Measurements from ENCODE around the gene GGA3.

GGA3 gene

DNA sequence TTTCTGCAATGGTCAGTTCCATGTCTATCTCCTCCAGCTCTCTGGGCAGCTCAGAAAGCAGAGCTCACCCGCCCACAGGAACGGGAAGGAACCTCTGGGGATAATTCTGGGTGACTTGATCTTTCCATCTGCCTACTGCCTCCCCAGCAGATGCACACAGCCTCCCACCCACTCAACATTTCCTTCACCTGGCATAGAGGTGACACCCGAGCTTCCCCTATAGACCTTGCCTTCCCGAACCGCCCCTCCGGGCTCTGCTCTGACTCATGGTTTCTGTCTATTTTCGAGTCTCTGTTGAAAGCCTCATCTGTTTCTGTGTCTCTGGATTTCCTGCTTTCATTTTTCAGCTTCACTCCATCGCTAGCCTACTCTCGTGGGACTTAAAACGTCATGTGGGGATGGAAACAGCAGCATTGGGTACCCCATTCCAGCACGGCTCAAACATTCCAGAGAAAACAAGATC lies 11.4 kb downstream of the GGA3 start:
- FAIRE-seq = no peak

DNA sequence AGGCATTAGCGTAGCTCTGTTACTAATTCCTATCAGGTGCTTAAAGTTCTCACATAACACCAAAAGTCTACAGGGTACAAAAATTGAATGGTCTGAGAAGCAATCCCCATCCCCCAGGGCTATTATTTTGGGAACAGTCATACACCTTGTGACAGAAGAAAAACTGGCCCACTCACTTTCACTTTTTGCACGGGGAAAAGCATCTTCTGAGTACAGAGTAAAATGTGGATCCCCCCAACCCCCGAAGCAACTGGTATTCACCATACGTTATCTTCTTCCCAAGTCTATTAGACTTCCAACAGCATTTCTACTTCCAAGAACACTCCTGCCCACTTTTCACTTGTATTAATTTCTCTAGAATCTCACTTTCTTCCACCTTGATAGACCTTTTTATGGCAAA lies 11.8 kb downstream of the GGA3 start:
- TF ChIP-seq, protein P1, sequence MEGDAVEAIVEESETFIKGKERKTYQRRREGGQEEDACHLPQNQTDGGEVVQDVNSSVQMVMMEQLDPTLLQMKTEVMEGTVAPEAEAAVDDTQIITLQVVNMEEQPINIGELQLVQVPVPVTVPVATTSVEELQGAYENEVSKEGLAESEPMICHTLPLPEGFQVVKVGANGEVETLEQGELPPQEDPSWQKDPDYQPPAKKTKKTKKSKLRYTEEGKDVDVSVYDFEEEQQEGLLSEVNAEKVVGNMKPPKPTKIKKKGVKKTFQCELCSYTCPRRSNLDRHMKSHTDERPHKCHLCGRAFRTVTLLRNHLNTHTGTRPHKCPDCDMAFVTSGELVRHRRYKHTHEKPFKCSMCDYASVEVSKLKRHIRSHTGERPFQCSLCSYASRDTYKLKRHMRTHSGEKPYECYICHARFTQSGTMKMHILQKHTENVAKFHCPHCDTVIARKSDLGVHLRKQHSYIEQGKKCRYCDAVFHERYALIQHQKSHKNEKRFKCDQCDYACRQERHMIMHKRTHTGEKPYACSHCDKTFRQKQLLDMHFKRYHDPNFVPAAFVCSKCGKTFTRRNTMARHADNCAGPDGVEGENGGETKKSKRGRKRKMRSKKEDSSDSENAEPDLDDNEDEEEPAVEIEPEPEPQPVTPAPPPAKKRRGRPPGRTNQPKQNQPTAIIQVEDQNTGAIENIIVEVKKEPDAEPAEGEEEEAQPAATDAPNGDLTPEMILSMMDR (IDR thresholded peaks at IDR 0.05; ENCODE audit: insufficient read depth, missing control alignments) = no peak
- DNase-seq (ENCODE audit: insufficient read length, low spot score) = no peak
- no peak for FAIRE-seq

More for the DNA sequence above, 11.4 kb downstream of the GGA3 start:
- DNase-seq (ENCODE audit: insufficient read length, low spot score) = no peak
- TF ChIP-seq, protein P1 (IDR thresholded peaks at IDR 0.05; ENCODE audit: insufficient read depth, missing control alignments) = no peak

DNA sequence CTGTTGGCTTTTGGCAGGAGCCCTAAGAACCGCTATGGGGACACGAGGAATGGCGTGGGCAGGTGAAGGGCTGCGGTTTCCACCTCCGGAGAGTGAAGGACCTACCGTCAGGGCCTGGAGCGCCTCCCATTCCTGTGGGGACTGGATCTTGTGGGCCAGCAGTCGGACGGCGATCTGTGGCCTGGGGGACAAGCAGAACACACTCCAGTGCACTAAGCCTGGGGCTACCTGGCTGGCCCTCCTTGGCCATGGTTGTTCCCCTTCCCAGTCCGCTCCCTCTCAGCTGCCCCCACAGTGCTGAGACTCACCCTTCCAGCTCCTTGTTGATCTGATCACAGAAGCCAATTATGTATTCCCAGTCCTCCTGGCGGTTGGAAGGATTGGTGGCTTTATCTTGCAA lies 15.0 kb downstream of the GGA3 start:
- TF ChIP-seq, protein P1 (IDR thresholded peaks at IDR 0.05; ENCODE audit: insufficient read depth, missing control alignments) = no peak
- FAIRE-seq = no peak
- no peak for DNase-seq (ENCODE audit: insufficient read length, low spot score)

DNA sequence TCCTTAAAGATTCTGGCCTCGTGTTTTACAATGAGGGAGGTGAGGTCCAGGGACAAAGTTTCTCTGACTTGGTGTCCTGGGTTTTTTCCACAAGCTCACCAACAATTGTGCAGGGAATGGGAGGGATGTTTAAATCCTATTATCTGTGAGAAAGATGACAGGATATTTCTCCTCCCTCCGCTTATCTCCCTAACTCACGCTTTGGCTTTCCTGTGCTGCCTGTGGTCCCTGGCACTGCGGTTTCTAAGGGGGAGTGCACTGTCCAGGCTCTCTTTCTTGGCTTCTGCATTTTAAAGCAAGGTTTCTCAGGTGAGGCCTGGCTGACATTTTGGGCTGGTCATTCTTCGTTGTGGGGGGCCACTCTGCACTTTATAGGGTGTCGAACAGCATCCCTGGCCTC lies 16.4 kb downstream of the GGA3 start:
- FAIRE-seq (no peak), DNase-seq (ENCODE audit: insufficient read length, low spot score) (no peak)
- TF ChIP-seq, protein P1 (IDR thresholded peaks at IDR 0.05; ENCODE audit: insufficient read depth, missing control alignments) = no peak

DNA sequence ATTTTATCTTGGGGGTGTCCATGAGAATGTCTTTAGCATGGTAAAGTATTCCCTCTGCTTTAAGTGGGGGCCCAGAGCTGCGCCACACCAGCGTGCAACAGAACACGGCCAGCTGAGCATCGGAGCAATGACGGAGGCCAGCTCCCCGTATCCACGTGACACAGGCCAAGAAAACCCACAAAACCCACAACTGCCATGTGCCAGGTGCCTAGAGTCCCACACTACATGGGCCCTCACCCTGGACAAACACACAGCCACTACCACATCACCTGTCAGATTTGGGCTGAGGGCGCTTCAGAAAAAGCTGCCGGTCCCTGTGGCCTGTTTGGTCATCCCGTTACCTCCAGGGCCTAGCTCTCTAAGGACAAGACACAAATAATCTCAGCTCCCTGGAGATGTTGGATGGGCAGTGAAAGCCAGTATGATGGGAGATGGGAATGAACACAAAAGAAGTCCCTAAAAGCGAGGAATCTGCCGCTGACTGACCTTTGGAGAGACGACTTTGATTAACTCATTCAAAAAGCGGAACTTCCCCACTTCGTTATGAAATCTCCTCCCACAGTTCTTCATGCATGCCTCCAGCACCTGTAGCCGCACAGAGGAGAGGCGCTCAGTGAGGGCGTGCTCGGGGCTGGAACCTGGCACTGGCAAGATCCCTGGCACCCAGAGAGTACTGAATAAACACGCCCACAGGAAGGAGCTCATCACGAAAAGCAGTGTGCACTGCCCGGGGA lies 17.1 kb downstream of the GGA3 start:
- DNase-seq (ENCODE audit: insufficient read length, low spot score) (no peak), FAIRE-seq (no peak)
- TF ChIP-seq, protein P1 (IDR thresholded peaks at IDR 0.05; ENCODE audit: insufficient read depth, missing control alignments) = no peak

DNA sequence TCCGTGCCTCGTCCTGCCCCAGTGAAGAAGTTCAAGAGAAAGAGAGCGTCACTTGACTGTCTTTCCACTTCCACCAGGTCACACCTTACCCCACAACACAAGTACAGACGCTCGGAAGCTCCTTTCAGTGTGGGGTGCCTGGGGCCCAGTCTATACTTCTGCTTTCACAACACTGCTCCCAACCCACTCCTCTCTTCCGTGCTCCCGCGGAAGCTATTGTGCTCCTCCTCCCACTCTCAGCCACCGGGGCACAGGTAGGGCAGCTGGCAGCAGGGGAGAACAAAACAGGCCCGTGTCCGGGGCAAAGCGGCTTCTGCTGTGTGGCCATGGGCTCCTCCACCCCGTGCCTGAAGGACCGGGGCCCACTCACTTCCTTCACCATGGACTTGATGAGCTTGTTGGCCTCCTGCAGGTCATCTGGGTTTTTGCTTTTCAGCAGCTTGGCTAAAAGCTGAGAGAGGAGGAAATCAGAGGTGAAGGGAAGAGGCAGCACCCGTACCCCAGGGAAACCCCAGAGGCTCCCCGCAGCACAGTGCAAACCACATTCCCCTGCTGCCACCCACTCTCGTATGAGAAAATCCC lies 18.9 kb downstream of the GGA3 start:
- DNase-seq (ENCODE audit: insufficient read length, low spot score) = no peak
- FAIRE-seq = no peak
- TF ChIP-seq, protein P1 (IDR thresholded peaks at IDR 0.05; ENCODE audit: insufficient read depth, missing control alignments) = no peak

DNA sequence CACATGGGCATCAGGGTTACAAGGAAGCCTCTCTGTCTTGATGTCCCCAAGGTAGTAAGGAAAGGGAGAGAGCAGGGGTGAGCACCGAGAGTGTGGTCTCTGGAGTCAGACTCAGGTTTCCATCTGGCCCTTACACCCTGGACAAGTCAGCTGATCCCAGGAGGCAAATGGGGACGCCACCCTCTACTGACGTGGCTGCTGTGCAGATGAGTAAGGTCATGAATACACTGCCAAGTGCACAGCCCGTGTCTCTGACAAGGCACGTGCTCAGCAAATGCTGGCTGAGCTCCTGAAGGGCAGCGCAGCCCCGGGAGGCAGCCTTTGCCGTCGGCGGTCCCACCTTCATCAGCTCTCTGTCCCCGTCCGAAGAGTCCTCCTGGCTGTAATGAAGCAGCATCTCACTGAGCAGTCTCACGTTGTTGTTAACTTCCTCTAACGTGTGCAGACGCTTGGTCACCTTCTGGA lies 19.4 kb downstream of the GGA3 start:
- no peak for DNase-seq (ENCODE audit: insufficient read length, low spot score)
- FAIRE-seq = no peak
- TF ChIP-seq, protein P1 (IDR thresholded peaks at IDR 0.05; ENCODE audit: insufficient read depth, missing control alignments) = no peak

All from D721Med (cell line).